GM18508 (cell line): Measurements from ENCODE around the gene NPR2.

Source experiments
- ATAC-seq: cut with Tn5 transposase; IDR thresholded peaks from one replicate; pipeline ENCODE4 v1.9.1; 2021; ENCODE audit warnings: moderate number of reproducible peaks; ENCODE audit not compliant: insufficient read depth, unreplicated experiment

NPR2 gene

GRCh38 chr9:35797311-35798109 lies 6.1 kb downstream of the NPR2 start:
- no peak for ATAC-seq

GRCh38 chr9:35798658-35799374 lies 7.4 kb downstream of the NPR2 start:
- no peak for ATAC-seq

GRCh38 chr9:35800530-35800929 lies 9.1 kb downstream of the NPR2 start:
- no peak for ATAC-seq

GRCh38 chr9:35801328-35802128 lies 10.1 kb downstream of the NPR2 start:
- ATAC-seq: no peak

- no peak for ATAC-seq
These were observed 14.7 kb downstream of the NPR2 start for GRCh38 chr9:35806101-35806500.

- ATAC-seq: no peak
These were observed 17.0 kb downstream of the NPR2 start for GRCh38 chr9:35808433-35808832.

GRCh38 chr9:35810122-35810521 lies 18.7 kb downstream of the NPR2 start:
- ATAC-seq: no peak

GRCh38 chr9:35811381-35812024 lies 20.1 kb downstream of the NPR2 start:
- no peak for ATAC-seq

GRCh38 chr9:35812025-35812602 lies 20.7 kb downstream of the NPR2 start, which contains the start of gene SPAG8:
Gene SPAG8 (minus strand): TSS chr9:35812262. CDS start chr9:35812147, 115 bp downstream.
- peak; percentile 46 for ATAC-seq

GRCh38 chr9:35813434-35814105 lies 22.2 kb downstream of the NPR2 start:
- ATAC-seq: no peak

GRCh38 chr9:35814106-35814840 lies 22.9 kb downstream of the NPR2 start:
- ATAC-seq: no peak

- peak; percentile 44 for ATAC-seq
These were observed 23.6 kb downstream of the NPR2 start, which contains the start of gene HINT2 for GRCh38 chr9:35814841-35815543. Gene HINT2 (minus strand): TSS chr9:35815042. CDS start chr9:35814979, 63 bp downstream.

GRCh38 chr9:35816708-35817107 lies 25.3 kb downstream of the NPR2 start:
- ATAC-seq: no peak

- ATAC-seq: no peak
These were observed 26.9 kb downstream of the NPR2 start for GRCh38 chr9:35818341-35818740.

- ATAC-seq: no peak
These were observed 28.7 kb downstream of the NPR2 start for GRCh38 chr9:35820076-35820475.

GRCh38 chr9:35822926-35823325 lies 31.5 kb downstream of the NPR2 start:
- no peak for ATAC-seq

- no peak for ATAC-seq
These were observed 34.8 kb downstream of the NPR2 start for GRCh38 chr9:35826071-35826701.

GRCh38 chr9:35827486-35827885 lies 36.1 kb downstream of the NPR2 start:
- no peak for ATAC-seq
